GM21423 (cell line): ENCODE data around the gene SLC9A9.
"Not testable (repeated sequence)": the region's sequence is repeated elsewhere in the genome, so short reads cannot be mapped to it uniquely, and the experiment has no call there.

Experiments used
- ATAC-seq: cut with Tn5 transposase; IDR thresholded peaks from one replicate; pipeline ENCODE4 v1.9.1; 2021; ENCODE audit warnings: mild to moderate bottlenecking, moderate library complexity; ENCODE audit not compliant: unreplicated experiment

SLC9A9 gene

DNA sequence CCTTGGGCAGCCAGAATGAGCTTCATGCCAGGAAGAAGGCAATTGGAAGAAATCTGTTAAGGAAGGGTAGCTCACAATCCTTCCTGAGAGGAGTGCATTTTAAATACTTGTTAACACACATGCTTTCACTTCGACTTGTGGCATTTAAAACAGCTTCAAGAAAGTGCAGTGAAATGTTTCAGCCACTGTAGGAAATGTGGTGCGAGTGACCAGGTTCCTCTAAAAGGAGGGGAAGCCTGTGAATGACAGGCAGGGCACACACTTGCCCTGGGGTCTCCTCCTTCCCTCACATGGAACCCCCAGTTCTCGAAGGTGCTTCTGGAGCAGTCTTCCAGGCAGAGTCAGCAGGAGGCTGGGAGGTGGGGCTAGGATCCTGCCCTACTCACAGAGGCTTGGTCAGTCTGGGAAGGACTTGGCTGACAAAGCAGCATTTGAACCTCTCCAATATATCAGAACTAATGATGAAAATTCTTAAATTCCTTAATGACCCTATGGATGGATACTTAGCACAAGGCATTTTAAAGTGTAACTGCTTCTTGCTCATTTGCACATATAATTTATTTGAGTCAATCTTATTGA, 370.1 kb downstream of the SLC9A9 start:
- no peak for ATAC-seq

DNA sequence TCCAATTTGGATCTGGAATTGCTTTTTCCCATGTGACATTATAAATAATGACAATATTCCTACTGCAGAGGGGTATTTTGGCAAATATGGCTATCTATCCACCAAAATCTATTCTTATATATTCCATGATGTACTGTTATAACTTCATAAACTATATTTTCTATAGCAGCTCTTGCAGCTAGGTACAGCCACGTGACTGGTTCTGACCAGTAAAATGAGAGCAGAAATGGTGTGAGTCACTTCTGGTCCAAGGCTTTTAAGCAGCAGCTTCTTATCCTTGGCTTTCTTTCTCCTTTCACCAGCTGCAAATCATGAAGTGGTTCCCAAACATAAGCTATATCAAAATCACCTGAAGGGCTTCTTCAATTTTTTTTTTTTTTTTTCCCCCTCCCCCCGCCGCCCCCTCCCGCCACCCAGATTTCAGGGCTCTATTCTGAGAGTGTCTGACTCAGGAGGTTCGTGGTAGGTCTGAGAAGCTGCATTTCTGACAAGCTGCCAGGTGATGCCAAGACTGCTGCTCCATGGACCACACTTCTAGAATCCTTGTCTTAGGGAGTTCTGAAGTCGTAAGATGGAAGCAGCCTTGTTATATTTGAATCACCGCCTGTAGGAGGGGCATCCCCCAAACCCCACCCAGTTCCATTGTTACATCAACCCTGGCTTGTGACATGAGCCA, 371.2 kb downstream of the SLC9A9 start:
- no peak for ATAC-seq

DNA sequence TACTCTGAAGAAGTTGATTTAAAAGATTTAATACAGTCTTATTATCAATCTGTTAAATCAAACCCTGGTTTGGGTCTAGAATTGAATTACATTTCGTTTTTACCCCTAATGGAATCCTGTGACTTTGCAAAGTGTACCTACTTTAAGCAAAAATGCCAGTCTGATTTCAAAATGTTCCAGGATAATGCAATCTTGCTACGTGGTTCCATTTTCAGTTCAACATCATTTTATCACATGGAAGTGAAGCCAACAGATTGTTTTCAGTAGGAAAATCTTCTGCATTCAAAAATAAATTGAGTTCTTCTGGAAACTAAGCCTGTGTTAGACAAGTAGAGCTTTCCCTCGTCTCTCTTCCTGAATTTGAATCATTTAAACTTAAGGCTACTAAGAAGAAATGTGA, 372.3 kb downstream of the SLC9A9 start:
- ATAC-seq: no peak

DNA sequence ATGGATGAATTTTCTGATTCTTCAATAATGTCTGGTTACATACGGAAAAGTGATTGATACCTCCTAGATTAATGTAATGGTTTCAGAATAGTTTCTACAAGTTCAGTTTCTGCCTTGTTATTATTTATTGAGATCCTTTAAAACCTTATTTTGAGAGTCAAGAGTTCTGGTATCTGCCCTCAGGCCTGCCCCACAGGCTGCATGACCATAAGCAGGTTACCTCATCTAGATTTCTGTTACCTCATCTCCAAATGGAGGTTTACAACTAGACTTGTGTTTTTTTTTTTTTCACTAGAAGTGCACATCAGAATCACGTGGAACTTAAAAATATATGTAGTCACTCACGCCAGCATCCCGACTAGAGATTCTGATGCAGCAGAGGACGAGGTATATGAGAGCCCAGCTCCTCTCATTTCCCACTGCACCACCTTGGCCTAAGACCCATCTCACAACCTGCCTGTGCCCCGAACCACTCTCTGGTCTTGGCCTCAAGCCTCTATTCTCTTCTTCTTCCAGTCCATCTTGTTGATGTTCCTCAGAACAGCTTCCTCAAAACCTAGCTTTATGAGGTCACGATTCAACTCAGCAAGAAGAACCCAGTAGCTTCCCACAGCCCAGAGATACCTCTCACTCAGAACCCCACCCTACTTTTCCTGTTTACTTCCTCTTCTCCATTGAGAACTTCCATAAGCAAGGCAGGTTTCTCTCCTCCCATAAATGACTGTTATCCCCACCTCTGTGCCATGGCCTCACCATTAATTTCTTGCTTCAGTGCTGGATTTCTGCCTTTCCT, 375.3 kb downstream of the SLC9A9 start:
- ATAC-seq: no peak

DNA sequence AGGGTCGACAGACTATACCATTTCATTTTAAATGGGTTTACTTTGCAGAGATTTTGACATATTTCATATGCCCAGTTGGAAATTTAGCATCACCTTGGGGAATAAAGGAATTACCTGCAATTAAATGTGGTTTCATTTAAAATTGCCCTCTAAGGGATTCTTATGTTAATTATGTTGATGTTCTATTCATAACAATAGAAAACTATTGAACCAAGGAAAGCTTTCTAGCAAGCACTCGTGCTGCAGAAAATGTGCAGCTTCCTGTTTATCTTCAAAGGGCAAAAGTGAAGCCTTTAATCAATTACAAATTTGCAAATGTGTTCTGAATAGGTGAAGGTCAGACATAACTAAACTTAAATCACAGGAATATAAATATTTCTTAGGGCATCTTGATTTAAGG, 376.6 kb downstream of the SLC9A9 start:
- no peak for ATAC-seq

DNA sequence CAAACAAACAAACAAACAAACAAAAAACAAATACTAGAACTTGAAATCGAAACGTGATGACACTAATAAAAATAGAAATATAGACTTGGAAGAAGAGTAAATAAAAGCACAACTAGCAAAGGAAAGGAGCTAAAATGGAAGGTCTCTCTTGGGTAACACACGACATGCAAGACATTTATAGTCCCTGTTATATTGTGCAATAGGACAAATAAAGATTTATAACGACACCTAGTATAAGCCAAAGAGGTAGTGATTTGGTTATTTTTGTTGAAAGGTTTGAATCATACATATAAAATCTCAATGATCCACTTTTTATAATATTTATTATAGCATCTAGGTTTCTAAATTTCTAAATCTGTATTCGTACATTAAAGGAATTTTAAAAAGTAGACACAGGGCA, 379.1 kb downstream of the SLC9A9 start:
- no peak for ATAC-seq

DNA sequence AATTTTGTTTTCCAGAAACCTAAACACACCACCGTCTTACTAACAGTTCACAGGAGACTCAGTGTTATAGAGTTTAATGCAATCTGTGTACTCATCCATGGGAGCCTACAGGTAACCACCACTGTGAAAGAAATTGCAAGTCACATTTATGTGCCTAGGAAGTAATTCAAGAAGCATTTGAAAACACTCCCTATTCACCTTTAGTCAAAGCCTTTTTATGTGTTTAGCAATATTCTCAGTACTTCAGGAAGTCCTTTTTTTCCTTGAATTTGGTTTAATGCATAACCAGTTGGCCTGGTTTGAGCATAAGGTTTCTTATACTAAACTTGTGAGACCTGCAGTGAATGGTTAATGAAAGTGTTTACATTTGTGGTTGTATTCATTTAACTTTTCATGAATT, 382.6 kb downstream of the SLC9A9 start:
- ATAC-seq: no peak

DNA sequence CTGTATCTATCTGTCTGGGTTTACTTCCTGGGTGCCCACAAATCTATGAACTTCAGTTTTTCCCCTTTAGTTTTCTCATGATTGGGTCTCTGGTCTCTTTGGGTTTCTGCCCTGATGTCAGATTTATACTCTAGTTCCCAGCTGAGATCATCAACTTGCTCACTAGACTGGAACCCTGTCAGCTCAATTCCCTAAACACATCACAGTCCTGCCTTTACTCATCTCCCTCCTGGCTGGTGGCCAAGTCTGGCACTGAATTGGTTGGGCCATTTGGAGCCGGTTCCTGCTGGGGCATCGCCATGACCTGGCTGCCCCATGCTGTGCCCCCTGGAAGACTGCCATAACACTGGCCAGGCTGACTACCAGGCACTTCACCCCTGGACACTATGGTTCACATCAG, 383.4 kb downstream of the SLC9A9 start:
- ATAC-seq: peak; percentile 47

DNA sequence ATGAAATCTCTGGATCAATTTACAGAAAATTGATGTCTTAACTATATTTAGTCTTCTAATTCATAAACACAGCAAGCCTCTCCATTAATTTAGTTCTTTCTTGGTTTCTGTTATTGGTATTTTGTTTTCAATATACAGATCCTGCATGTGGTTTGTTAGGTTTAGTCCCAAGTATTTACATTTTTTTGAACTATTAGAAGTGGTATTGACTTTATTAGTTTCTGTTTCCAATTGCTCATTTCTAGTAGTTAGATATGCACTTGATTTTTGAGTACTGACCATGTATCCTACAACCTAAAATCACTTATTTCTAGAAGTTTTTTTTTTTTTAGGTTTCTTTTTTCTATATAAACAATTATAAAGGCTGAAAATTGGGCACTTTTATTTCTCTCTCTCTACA, 392.8 kb downstream of the SLC9A9 start:
- ATAC-seq: no peak

DNA sequence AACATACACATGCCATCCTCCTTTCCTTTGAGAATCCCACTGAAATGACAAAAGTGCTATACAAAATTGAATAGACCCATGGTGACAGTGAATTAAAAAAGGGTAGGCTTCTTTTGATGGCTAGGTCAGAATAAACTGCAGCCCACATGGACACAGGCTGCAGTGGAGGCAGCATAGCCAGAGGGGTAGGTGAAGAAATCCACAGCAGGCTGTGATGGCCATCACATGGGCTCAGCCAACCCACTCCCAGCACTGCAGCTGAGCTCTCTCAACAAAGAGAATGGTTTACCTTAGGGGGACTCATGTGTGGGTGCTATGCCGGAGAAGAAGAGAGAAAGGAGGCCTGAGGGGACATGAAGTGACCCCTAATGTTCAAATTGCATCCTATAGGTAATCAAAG, 397.6 kb downstream of the SLC9A9 start:
- ATAC-seq: no peak

DNA sequence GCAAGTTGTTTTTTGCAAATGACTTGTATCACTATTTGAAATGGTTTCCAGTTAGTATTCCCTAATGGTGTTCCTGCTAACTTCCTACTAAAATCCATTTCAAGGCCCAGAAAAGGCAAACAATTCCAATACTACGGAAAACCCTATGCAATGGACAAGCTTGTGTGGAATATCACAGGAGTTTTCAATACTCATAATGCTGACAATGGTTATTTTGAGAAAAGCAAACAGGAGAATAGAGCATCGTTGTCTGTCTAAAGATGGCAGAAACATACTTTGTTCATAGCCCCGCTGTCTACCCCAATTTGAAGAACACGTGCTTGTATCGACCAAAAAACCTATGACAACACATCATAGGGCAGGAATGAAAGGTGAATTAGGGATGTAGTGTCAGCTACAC, 400.8 kb downstream of the SLC9A9 start:
- ATAC-seq: no peak

DNA sequence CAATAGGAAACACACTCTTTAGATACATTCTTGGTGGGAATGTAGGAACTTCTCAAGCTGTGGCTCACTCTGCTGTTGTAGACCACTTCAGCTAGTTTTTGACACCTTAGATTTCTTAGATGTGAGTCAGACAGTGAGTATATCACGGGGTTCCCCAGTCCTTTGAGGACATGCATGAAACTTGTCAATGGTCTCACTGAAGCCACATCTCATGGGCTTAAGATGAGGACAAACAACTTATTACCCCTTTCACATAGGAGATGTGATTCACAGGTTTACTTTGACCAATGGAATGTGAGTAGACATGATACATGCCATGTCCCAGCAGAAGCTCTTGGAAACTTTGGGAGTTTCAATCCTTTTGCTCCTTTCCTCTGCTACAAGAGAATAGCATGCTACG, 403.1 kb downstream of the SLC9A9 start:
- peak; percentile 68 for ATAC-seq

DNA sequence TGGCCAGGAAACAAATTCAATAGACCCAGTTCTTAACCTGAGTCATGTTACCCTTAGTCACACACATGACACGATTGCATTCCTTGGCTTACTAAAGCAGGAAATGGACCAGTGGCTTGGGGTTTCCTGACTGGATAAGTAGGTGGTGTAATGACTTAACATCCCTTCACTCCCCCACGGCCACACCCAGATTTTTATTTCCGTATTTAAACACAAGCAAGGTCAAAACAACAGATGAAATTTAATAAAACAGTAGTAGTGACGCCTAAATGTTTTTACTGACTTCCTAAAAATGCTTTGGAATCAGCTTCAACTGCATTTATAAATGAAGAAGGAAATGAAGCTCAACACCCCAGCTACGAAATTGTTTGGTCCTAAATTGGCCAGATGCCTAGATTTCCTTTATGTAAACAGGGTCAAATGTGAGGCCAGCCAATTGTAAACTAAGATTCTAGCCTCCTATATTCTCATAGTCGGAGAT, 404.4 kb downstream of the SLC9A9 start:
- no peak for ATAC-seq

DNA sequence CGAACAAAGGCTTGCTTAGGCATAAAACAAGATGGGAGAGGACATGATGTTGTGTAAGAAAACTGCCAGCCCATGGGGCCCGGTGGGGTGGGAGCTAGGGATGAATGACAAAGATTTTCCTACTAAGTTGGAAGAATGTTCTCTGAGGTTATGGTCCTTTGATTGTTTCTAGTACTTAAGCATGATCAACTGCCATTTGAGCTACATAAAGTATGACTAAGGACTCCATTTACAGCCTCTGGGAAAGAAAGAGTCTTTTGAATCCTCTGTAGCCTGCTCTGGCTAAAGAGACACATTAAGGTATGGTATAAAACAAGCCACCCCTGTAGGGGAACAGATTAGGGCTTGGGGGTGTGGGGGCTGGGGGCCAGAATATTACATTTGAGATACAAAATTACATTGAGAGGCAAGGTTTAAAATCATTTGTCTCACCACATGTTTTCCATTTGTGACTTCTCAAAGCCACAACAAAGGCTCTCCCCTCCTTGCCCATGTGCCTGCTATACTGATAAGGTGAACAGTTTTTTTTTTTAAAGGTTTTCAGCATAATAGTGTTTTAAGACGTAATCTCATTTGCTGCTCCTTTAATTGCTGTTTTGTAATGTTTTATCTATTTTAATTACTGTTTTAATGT, 405.3 kb downstream of the SLC9A9 start:
- no peak for ATAC-seq

DNA sequence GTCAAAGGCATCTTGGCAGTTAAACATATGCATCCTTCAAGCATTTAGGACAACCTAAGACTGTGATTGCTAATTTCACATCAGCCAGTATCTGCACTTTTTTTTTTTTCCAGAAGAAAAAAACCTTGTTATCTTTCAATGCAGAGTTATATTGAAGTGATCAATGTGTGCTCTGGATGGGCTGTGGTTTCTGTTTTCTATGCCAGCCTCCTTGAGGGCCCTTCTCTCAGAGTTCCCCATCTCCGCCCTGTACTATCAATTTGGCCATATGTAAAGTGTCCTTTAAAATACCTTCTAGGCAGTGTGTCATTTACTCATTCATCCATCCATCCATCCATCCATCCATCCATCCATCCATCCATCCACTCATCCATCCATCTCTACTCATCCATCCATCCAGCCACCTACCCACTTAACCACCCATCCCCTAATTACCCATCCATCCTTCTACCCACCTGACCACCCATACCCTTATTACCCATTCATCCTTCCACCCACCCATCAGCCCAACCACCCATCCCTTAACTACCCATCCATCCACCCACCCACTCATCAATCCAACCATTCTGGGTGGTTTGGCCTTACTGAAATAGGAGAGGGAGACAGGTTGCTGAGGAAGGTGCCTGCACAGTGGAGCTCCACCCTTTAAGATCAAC, 406.6 kb downstream of the SLC9A9 start:
- ATAC-seq: no peak

DNA sequence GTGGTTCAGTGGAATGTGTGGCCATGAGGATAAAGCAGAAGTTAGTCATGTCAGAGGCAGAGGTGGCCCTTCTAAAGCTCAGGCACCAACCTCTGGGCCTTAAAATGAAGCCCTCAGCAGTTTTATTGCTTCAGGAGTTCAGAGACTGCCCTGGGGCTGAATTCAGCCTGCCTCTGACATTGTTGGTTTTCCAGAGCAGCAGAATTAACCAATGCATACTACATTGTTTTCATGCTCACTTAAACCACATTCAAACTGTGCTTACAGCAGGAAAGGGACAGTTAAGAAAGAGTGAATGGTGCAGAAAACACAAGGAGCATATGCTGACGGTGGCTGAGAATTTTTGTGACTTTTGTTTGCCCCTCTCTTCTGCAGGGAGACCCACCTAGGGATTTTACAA, 408.5 kb downstream of the SLC9A9 start:
- ATAC-seq: no peak

DNA sequence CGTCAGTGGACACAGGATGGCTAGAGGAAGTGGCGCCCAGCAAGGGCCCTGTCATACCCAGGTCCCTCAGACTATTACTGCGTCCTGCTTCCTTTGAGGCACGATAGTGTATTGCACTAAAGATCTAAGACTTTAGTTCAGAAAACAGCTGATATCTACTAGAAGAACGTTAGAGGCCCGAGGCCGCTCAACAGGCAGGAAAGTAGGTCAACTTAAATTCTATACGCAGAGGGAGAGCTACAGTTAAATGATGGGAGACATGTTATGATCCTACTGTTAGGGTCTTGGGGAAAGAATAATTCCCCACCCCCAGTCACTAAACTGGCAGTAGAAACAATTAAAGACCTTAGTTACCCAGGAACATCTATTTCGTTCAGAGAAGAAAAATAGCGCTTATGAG, 410.9 kb downstream of the SLC9A9 start:
- ATAC-seq: no peak

DNA sequence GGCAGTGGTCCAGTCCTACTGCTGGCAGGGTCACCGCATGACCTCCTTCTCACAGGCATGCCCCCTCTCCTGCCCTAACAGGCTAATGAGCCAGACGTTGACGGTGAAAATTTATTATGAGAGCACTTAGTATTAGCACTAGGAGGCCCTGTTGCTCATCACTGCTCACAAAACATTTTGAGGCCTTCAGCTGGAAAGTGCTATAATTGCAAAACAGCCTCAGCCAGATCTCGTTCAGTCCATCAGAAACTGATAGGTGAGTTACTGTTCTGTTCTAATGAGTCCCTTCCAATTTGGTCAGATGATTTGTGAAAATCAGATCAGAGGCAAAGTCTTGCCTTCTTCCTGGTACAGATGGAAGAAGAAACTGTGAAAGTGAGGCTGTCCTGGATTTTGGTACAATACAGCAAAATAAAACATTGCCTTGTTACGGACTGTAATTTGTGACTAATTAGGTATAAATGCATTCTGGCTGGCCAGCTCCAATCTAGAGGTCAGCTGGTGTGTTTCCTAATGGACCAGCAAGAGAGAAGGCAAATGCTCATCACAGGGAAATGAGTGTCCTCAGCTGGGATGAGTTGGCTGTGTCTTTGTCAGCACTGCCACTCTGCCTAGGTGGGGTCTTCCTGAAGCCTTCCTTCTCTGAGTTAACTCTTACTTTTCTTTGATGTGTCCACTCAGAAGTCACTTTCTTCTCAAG, 411.9 kb downstream of the SLC9A9 start:
- ATAC-seq: no peak

DNA sequence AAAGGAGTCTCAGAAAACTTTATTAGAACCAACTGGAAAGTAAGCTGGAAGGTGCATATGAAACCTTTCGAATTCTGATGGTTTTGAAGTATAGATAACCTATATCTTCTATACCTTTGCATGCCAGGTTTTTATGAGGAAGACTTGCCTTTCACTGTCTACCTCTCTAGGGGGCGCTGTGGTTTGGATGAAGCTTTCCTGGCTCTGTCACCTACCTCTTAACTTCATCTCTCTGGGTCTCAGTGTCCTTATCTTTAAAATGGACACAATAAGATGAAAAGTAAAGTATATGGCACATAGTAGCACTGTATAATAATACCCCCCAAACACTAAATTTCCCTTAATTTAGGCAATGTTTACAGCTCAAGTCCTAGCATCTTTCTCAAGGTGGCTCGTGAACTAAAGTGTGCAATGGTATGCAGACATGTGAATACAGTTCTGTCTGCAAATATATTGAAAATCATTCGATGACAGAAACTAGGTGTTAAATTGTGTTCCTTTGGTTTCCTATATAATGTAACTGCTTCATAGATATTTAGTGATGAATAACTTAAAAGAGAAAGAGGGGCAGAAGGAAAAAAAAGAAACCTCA, 414.4 kb downstream of the SLC9A9 start:
- ATAC-seq: peak; percentile 58

DNA sequence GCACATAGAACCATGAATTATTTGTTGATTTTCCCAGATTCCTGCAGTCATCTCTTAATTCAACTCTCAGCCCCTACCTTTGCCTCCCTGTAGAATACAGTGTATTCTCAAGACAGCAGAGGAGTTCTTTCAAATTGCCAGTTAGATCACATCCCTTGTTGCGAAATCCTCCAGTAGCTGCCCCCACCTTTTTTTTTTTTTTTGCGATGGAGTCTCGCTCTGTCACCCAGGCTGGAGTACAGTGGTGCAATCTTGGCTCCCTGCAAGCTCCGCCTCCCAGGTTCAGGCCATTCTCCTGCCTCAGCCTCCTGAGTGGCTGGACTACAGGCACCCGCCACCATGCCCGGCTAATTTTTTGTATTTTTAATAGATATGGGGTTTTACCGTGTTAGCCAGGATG, 417.0 kb downstream of the SLC9A9 start:
- ATAC-seq: not testable (repeated sequence)
